ENCODE measurements around the gene SHROOM2.

DNA sequence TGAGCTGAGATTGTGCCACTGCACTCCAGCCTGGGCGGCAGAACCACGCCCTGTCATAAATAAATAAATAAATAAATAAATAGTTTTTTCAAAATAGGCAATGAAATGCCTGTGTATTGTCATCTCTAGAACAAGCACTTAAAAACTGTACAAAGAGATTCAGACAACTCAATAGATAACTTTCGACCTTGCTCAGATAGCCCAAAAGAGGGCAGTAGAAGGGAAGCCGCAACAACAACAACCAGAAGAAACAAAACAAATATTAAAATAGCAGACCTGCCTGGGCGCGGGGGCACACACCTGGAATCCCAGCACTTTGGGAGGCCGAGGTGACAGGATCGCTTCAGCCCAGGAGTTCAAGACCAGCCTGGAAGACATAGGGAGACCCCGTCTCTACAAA lies 171.5 kb downstream of the SHROOM2 start:
- TF ChIP-seq, protein P1, sequence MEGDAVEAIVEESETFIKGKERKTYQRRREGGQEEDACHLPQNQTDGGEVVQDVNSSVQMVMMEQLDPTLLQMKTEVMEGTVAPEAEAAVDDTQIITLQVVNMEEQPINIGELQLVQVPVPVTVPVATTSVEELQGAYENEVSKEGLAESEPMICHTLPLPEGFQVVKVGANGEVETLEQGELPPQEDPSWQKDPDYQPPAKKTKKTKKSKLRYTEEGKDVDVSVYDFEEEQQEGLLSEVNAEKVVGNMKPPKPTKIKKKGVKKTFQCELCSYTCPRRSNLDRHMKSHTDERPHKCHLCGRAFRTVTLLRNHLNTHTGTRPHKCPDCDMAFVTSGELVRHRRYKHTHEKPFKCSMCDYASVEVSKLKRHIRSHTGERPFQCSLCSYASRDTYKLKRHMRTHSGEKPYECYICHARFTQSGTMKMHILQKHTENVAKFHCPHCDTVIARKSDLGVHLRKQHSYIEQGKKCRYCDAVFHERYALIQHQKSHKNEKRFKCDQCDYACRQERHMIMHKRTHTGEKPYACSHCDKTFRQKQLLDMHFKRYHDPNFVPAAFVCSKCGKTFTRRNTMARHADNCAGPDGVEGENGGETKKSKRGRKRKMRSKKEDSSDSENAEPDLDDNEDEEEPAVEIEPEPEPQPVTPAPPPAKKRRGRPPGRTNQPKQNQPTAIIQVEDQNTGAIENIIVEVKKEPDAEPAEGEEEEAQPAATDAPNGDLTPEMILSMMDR (IDR thresholded peaks at IDR 0.05 in 8 of 11, conservative IDR thresholded peaks at IDR 0.05 in 3 of 11): no peak
- TF ChIP-seq POLR2A (IDR thresholded peaks at IDR 0.05): no peak
